ENCODE results near the gene HOXA10. TPM values are rescaled to one million over a fixed set of nuclear protein-coding genes. Genes with fewer than 3 reads are reported as not detected.

The HOXA10 gene
- total RNA-seq, 2 experiments from 2014 or later: not detected

GRCh38 chr7:27201580-27202017, 27.5 kb upstream of the HOXA10 start:
- no peak for DNase-seq
- intact Hi-C loops (cut with DNase I, micrococcal nuclease): no loop called here
- Mint-ChIP-seq H3K27ac (no peak overlapping the region), H3K27me3 (peaks cover 88% of the 10 kb centered on the region), H3K4me1 (ENCODE audit: low read depth) (peaks cover 56% of the 10 kb centered on the region), H3K9me3 (no peaks in the 10 kb centered on the region), H3K36me3 (ENCODE audit: low read depth) (no peaks in the 10 kb centered on the region), H3K4me3 (no peak overlapping the region)
- Histone ChIP-seq H3K27ac (ENCODE audit: low read depth in 1 of 2, low read length in 2 of 2) (no peak overlapping the region), H3K4me1 (ENCODE audit: insufficient read depth, low read length) (peaks cover 57% of the 10 kb centered on the region), H3K36me3 (ENCODE audit: insufficient read depth, low read length) (no peaks in the 10 kb centered on the region), H3K27me3 (ENCODE audit: control insufficient read depth in 1 of 2, insufficient read depth in 2 of 2, low read length in 2 of 2) (peaks cover 85 to 91% of the 10 kb centered on the region in 2 experiments), H3K4me3 (ENCODE audit: low read length) (no peak overlapping the region), H3K9me3 (ENCODE audit: control insufficient read depth in 1 of 2, insufficient read depth in 1 of 2, low read length in 2 of 2) (peaks cover 0 to 42% of the 10 kb centered on the region in 2 experiments)
- ChIA-PET CTCF (no interaction called here), POLR2A (interaction anchor here (1.0 kb wide), 1 partner anchor 11 kb away, joined by 3 read pairs; no protein-coding TSS in a partner anchor)
- TF ChIP-seq CTCF (IDR thresholded peaks at IDR 0.05): no peak
- no peak for ATAC-seq (ENCODE audit: poor library complexity)

DNA sequence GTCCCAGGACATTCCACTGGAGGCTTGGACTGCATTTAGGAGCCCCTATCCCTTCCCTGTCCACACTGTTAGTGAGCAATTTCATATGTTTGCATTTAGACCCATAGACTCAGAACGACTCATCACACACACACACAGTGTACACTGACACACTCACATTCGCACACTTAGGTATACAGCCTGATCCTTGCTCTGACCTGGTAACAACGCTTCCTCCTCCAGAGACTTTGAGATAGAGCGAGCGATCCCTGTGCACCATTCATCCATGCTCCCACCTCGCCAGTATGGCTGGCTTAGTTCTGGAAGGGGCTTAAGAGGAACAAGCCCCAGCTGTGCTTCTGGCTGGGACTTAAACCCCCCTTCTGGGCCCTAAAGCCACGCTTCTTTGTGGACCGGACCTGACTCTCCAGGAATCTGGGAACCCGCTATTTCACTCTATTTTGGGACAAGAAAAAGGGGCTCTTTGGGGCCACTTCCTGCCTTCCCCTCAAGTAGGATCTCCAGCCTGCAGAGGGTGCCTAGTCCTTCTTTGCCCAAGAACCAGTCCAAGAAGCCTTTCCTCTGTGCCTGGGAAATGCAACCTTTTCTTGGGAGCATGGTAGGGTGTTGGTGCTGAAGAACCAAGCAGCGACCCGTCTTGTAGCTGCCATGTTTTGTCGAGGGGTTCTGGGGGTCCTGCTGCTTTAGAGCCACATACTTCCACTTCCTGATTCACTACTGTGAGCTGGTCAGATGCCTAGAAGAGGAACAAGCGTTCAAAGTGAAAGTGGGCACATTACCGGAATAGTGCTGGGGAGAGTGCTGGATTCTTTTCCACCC, 26.9 kb upstream of the HOXA10 start:
- Mint-ChIP-seq H3K27ac (no peak overlapping the region), H3K36me3 (ENCODE audit: low read depth) (no peaks in the 10 kb centered on the region), H3K4me1 (ENCODE audit: low read depth) (peaks cover 54% of the 10 kb centered on the region), H3K9me3 (no peaks in the 10 kb centered on the region), H3K4me3 (peak overlapping the region; percentile 62), H3K27me3 (peaks cover 88% of the 10 kb centered on the region)
- Histone ChIP-seq H3K27me3 (ENCODE audit: control insufficient read depth in 1 of 2, insufficient read depth in 2 of 2, low read length in 2 of 2) (peaks cover 83 to 90% of the 10 kb centered on the region in 2 experiments), H3K27ac (ENCODE audit: low read depth in 1 of 2, low read length in 2 of 2) (no peak overlapping the region), H3K9me3 (ENCODE audit: control insufficient read depth in 1 of 2, insufficient read depth in 1 of 2, low read length in 2 of 2) (peaks cover 0 to 41% of the 10 kb centered on the region in 2 experiments), H3K4me1 (ENCODE audit: insufficient read depth, low read length) (peaks cover 55% of the 10 kb centered on the region), H3K36me3 (ENCODE audit: insufficient read depth, low read length) (no peaks in the 10 kb centered on the region), H3K4me3 (ENCODE audit: low read length) (no peak overlapping the region)
- peak in 1 of 14 experiments; percentile 37 for DNase-seq
- ChIA-PET POLR2A (interaction anchor here (0.6 to 1.0 kb wide), 2 partner anchors 11 to 534 kb away, joined by 3 read pairs; no protein-coding TSS in a partner anchor), CTCF (no interaction called here)
- intact Hi-C loops (cut with DNase I, micrococcal nuclease): no loop called here
- no peak for TF ChIP-seq CTCF (IDR thresholded peaks at IDR 0.05)
- no peak for ATAC-seq (ENCODE audit: poor library complexity)

GRCh38 chr7:27199849-27200760, 26.0 kb upstream of the HOXA10 start, which contains the start of gene HOXA13:
Gene HOXA13 (minus strand): TSS chr7:27200091. CDS start chr7:27200077, 14 bp downstream.
- DNase-seq (peak in 3 of 14 experiments; percentile 36 to 54 (median 51)), ATAC-seq (ENCODE audit: poor library complexity) (peak; percentile 60)
- peaks cover 0 to 32% of the 10 kb centered on the region in 2 experiments for H3K9me3 ChIP-seq (ENCODE audit: control insufficient read depth in 1 of 2, insufficient read depth in 1 of 2, low read length in 2 of 2)
- no peak for TF ChIP-seq CTCF (IDR thresholded peaks at IDR 0.05)
- ChIA-PET POLR2A (interaction anchor here (0.6 to 1.5 kb wide), 3 partner anchors 14 to 1338 kb away, joined by 3 read pairs; no protein-coding TSS in a partner anchor), CTCF (interaction anchor here (1.4 kb wide), 1 partner anchor 11 kb away, joined by 4 read pairs; no protein-coding TSS in a partner anchor)
- no peaks in the 10 kb centered on the region for H3K9me3 Mint-ChIP-seq
- peak within 1 kb of the TSS; percentile 82 for H3K4me3 Mint-ChIP-seq
- no peaks in the 10 kb centered on the region for H3K36me3 Mint-ChIP-seq (ENCODE audit: low read depth)
- H3K27ac Mint-ChIP-seq: no peak within 1 kb of the TSS
- peaks cover 82 to 89% of the 10 kb centered on the region in 2 experiments for H3K27me3 ChIP-seq (ENCODE audit: control insufficient read depth in 1 of 2, insufficient read depth in 2 of 2, low read length in 2 of 2)
- H3K4me1 ChIP-seq (ENCODE audit: insufficient read depth, low read length): peaks cover 47% of the 10 kb centered on the region
- no peak within 1 kb of the TSS for H3K27ac ChIP-seq (ENCODE audit: low read depth in 1 of 2, low read length in 2 of 2)
- peak within 1 kb of the TSS; percentile 28 for H3K4me3 ChIP-seq (ENCODE audit: low read length)
- no peaks in the 10 kb centered on the region for H3K36me3 ChIP-seq (ENCODE audit: insufficient read depth, low read length)
- peaks cover 46% of the 10 kb centered on the region for H3K4me1 Mint-ChIP-seq (ENCODE audit: low read depth)
- peaks cover 89% of the 10 kb centered on the region for H3K27me3 Mint-ChIP-seq
- intact Hi-C loops (cut with DNase I, micrococcal nuclease): loop anchor here (5.0 to 10.0 kb wide), 9 partner anchors 48 to 985 kb away; partner anchors contain the start of genes HIBADH (in 2 of the 2), HOXA3 (in 1 of the 2), JAZF1 (in 1 of the 2) and TAX1BP1 (in 1 of the 2)
